Cardiac septum (tissue), 1 donor: ENCODE measurements around the gene OSTF1. TPM values are rescaled to one million over a fixed set of nuclear protein-coding genes. Genes with fewer than 3 reads are reported as not detected.

Source experiments
- total RNA-seq: library from RNA; stranded (reverse); fragmentation: NEBNext Ultra II Directional; extraction: Animal tissue kit (Norgen Biotek cat#: 25700); gene quantifications from one replicate; pipeline ENCODE4 v1.2.1, GENCODE V29; 2021
- donor health status: DM: no; HTN: no; CAD: no.

Gene OSTF1
- total RNA-seq, 1 donor from 2014 or later: 25.5 TPM

Other genes with a start within 250 kb of the OSTF1 start
- 0.32 TPM for gene TRPM6, start 200.6 kb upstream of the OSTF1 start, total RNA-seq
- gene C9orf40, start 135.6 kb upstream of the OSTF1 start, total RNA-seq: 1.9 TPM
- 11.4 TPM for gene CARNMT1, start 60.2 kb upstream of the OSTF1 start, total RNA-seq
- 10.7 TPM for gene NMRK1, start 359 bp upstream of the OSTF1 start, total RNA-seq